ELR (cell line): ENCODE results near the gene CYB5B.

ENCODE experiments used
- DNase-seq: peaks from one replicate; pipeline ENCODE4 v3.0.0-alpha.2; 2015; ENCODE audit warnings: low read depth

CYB5B gene

GRCh38 chr16:69448470-69449193, 24.2 kb downstream of the CYB5B start:
- DNase-seq = no peak

GRCh38 chr16:69451166-69451565, 26.7 kb downstream of the CYB5B start:
- no peak for DNase-seq

GRCh38 chr16:69453936-69454335, 29.5 kb downstream of the CYB5B start:
- no peak for DNase-seq

GRCh38 chr16:69463876-69464275, 39.5 kb downstream of the CYB5B start:
- DNase-seq = no peak

GRCh38 chr16:69465083-69465721, 40.8 kb downstream of the CYB5B start:
- DNase-seq = peak; percentile 82

- DNase-seq = no peak
These were observed 41.5 kb downstream of the CYB5B start for GRCh38 chr16:69465881-69466280.

GRCh38 chr16:69466547-69466946, 42.1 kb downstream of the CYB5B start:
- no peak for DNase-seq

- no peak for DNase-seq
These were observed 42.7 kb downstream of the CYB5B start for GRCh38 chr16:69467080-69467479.

- DNase-seq = no peak
These were observed 43.2 kb downstream of the CYB5B start for GRCh38 chr16:69467531-69468204.

- no peak for DNase-seq
These were observed 45.6 kb downstream of the CYB5B start for GRCh38 chr16:69469807-69470561.

- no peak for DNase-seq
These were observed 46.7 kb downstream of the CYB5B start for GRCh38 chr16:69471121-69471520.

- no peak for DNase-seq
These were observed 50.0 kb downstream of the CYB5B start for GRCh38 chr16:69474408-69474807.

- DNase-seq = peak; percentile 98
These were observed 52.6 kb downstream of the CYB5B start for GRCh38 chr16:69476920-69477443.

GRCh38 chr16:69477546-69477945, 53.1 kb downstream of the CYB5B start:
- peak; percentile 64 for DNase-seq

GRCh38 chr16:69478685-69479084, 54.3 kb downstream of the CYB5B start:
- no peak for DNase-seq

GRCh38 chr16:69479775-69480174, 55.4 kb downstream of the CYB5B start:
- DNase-seq = peak; percentile 80

GRCh38 chr16:69481901-69482341, 57.5 kb downstream of the CYB5B start:
- DNase-seq = no peak

- DNase-seq = no peak
These were observed 58.1 kb downstream of the CYB5B start for GRCh38 chr16:69482410-69482991.

GRCh38 chr16:69483611-69484010, 59.2 kb downstream of the CYB5B start:
- DNase-seq = no peak

GRCh38 chr16:69485361-69485760, 60.9 kb downstream of the CYB5B start:
- no peak for DNase-seq

- DNase-seq = no peak
These were observed 61.4 kb downstream of the CYB5B start for GRCh38 chr16:69485816-69486215.

- no peak for DNase-seq
These were observed 61.9 kb downstream of the CYB5B start for GRCh38 chr16:69486272-69486671.
